ENCODE data around the gene IL13.

DNA sequence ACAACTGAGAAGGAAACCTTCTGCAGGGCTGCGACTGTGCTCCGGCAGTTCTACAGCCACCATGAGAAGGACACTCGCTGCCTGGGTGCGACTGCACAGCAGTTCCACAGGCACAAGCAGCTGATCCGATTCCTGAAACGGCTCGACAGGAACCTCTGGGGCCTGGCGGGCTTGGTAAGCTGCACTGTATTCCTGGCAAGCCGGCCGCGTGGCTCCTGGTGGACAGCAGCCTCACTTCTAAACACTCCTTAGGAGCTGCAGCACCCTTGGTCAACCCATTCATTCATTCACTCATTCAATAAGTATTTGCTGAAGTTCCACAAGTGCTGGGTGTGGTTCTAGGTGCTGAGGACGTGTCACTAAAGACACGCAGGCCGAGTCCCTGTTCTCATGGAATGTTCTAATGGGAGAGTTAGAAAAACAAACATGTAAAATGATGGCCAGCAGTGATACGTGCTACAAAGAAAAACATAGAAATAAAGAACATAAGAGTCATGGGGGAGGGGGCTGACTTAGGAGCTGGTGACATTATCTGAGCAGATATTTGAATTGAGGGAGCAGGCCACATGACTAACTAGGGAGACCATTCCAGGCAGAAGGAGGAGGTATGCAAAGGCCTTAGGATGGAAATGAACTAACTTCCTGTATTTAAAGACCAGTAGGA, 21.9 kb downstream of the IL13 start:
- TF ChIP-seq, protein P1, sequence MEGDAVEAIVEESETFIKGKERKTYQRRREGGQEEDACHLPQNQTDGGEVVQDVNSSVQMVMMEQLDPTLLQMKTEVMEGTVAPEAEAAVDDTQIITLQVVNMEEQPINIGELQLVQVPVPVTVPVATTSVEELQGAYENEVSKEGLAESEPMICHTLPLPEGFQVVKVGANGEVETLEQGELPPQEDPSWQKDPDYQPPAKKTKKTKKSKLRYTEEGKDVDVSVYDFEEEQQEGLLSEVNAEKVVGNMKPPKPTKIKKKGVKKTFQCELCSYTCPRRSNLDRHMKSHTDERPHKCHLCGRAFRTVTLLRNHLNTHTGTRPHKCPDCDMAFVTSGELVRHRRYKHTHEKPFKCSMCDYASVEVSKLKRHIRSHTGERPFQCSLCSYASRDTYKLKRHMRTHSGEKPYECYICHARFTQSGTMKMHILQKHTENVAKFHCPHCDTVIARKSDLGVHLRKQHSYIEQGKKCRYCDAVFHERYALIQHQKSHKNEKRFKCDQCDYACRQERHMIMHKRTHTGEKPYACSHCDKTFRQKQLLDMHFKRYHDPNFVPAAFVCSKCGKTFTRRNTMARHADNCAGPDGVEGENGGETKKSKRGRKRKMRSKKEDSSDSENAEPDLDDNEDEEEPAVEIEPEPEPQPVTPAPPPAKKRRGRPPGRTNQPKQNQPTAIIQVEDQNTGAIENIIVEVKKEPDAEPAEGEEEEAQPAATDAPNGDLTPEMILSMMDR (IDR thresholded peaks at IDR 0.05): no peak
- TF ChIP-seq POLR2A (IDR thresholded peaks at IDR 0.05) (no peak), EP300 (IDR thresholded peaks at IDR 0.05) (no peak)

Data from ovary (tissue), 3 donors.